Dermis microvascular lymphatic vessel endothelial cell (primary cell): ENCODE results near the gene TNFSF12. TPM values are rescaled to one million over a fixed set of nuclear protein-coding genes. Genes with fewer than 3 reads are reported as not detected.

Experiments used
- DNase-seq, 2 donors: peaks; one replicate each; pipeline versions ENCODE4 v3.0.0 to v3.0.0-alpha.2; 2010; ENCODE audit warnings: low read depth in 2 of 2
- total RNA-seq: library from RNA; depleted of rRNA; stranded (reverse); fragments of >200 nt; gene quantifications from 2 replicates; pipeline ENCODE4 v1.2.1, GENCODE V29; 2014

Gene TNFSF12
- total RNA-seq, 1 donor from 2014 or later = 4.7 TPM

GRCh38 chr17:7563115-7563869, 14.4 kb downstream of the TNFSF12 start:
- no peak for DNase-seq

GRCh38 chr17:7569571-7569970, 20.7 kb downstream of the TNFSF12 start:
- no peak for DNase-seq

DNA sequence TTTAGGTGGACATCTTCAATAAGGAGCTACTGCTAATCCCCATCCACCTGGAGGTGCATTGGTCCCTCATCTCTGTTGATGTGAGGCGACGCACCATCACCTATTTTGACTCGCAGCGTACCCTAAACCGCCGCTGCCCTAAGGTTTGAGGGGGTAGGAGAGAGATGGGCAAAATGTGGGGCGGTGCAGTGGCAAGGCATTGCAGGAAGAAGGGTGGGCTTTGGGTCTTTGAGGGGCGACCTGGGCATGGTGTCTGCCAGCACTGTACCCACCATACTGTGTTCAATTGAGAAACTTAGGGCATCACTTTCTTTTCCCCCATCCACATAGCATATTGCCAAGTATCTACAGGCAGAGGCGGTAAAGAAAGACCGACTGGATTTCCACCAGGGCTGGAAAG, 21.5 kb downstream of the TNFSF12 start:
- DNase-seq = no peak

DNA sequence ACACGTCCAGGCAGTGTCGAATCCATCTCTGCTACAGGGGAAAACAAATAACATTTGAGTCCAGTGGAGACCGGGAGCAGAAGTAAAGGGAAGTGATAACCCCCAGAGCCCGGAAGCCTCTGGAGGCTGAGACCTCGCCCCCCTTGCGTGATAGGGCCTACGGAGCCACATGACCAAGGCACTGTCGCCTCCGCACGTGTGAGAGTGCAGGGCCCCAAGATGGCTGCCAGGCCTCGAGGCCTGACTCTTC, 23.4 kb downstream of the TNFSF12 start:
- no peak for DNase-seq

DNA sequence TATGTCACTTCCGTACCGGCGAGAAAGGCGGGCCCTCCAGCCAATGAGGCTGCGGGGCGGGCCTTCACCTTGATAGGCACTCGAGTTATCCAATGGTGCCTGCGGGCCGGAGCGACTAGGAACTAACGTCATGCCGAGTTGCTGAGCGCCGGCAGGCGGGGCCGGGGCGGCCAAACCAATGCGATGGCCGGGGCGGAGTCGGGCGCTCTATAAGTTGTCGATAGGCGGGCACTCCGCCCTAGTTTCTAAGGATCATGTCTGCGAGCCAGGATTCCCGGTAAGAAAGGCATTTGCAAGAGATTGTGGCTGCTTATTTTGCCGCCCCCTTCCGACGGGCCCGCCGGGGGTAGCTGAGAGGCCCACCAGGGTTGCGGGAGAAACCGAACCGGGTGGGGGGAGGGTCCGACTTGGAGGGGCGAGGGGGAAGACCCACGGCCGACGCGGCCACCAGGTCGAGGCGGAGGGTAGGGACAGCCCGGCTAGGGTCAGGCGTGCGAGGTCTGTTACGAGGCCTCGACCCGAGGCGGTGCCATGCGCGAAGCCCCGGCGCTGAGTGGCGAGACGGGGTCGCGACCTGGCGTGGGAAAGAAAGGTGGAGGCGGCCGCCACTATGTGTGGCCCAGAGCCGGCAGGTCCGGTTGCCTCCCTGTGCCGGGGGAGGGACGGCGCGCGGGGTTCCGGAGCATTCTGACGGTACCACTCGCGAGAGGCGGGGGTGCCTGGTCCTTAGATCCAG, 23.9 kb downstream of the TNFSF12 start:
- DNase-seq = peak; percentile 99 to 100

DNA sequence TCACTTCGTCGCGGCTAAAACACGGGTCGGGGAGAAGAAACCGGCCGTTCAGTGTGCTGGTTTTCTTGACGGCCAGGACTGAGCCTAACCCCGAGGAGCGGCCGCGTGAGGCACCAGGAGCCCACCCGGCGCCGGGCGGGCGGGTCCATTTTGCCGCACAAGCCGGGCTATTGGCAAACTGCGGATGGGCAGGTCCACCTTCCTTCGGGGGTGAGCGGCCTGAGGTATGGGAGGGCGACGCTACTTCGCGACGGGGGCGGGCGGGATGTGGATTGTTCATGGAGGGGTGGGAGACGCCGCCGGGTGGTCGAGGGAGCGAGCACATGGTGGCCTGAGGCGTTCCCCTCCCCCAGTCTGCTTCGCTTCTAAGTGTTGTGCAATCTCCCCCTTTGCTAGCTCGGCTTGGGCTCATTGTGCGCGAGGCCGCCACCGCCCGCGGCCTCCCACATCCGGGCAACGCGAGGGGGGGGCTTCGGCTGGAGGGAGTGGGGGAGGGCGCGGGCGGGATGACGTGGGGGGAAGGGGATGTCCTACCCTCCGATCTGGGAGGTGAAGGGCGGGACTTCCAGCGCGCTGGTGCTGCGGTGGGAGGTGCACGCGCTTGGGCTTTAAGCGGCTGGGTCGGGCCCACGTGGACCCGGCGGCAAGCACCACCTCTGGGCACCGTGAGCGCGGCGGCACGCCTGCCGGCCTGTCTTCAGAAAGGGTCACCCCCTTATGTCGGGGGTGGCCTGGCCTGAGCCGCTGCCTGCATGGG, 24.6 kb downstream of the TNFSF12 start:
- DNase-seq = peak; percentile 89 to 94

DNA sequence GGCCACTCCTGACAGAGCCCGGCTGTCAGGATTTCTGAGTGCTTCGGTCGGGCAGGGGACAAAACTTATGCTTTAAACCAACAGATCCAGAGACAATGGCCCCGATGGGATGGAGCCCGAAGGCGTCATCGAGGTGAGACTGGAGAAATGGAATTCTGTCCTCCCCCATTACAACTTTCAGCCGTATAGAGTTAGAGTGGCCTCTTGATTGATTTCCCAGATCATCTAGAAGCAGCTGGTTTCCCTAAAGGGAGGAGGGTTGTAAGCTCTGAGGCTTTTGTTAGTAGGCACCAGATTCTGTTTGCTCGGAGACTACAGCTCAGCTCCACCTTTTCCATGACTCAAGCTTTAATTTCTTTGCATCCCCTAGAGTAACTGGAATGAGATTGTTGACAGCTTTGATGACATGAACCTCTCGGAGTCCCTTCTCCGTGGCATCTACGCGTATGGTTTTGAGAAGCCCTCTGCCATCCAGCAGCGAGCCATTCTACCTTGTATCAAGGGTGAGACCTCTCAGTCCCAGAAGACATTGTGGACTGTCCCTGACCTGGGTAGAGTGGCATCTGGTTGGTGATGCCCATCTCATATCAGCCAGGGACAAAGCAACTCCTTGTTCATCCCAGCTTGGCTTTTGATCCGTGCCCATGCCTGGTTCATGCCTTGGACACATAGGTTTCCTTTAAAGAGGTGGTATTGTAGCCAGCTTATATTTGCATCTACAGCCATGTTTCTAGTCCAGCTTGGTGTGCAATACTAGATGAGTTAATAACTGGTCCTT, 25.5 kb downstream of the TNFSF12 start:
- no peak for DNase-seq

GRCh38 chr17:7575481-7575883, 26.6 kb downstream of the TNFSF12 start:
- no peak for DNase-seq

GRCh38 chr17:7575959-7576358, 27.1 kb downstream of the TNFSF12 start:
- DNase-seq = no peak

DNA sequence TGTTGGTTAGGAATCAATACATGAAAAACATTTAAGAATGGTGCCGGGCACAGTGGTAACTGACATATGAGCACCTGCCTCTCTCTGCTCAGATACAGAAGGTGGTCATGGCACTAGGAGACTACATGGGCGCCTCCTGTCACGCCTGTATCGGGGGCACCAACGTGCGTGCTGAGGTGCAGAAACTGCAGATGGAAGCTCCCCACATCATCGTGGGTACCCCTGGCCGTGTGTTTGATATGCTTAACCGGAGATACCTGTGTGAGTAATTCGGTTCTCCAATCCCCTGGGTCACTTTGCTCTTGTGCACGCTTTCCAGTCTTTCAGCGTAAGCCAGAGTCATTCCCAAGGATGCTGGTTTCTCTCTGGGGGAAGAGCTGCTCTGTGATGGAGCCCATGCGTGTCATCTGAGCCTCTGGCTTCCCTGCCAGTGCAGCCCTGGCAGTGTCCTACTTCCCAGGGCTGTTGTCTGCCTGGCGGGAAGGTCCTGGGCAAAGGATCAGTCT, 27.6 kb downstream of the TNFSF12 start:
- no peak for DNase-seq

DNA sequence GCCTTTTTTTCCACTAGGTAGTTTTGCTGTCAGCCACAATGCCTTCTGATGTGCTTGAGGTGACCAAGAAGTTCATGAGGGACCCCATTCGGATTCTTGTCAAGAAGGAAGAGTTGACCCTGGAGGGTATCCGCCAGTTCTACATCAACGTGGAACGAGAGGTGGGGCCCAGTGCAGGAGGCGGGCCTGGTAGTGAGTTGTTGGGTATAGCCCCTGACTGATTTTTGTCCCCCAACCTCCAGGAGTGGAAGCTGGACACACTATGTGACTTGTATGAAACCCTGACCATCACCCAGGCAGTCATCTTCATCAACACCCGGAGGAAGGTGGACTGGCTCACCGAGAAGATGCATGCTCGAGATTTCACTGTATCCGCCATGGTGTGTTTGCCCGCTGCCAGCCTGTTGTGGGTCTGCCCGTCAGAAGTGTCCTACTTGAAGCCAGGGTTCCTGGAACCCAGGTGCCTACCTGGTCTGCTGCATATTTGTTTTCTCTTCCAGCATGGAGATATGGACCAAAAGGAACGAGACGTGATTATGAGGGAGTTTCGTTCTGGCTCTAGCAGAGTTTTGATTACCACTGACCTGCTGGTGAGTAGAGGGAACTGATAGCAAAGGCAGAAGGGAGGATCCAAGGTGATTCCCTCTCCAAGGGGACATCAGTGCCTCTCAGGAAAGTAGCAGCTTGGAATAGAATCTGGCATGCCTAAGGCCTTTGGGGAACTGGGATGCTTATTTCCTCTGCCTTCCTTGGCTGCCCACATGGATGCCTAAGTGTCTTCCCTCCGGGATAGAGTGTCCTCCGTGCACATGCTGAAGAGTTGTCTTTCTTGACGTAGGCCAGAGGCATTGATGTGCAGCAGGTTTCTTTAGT, 28.7 kb downstream of the TNFSF12 start:
- no peak for DNase-seq

GRCh38 chr17:7579001-7579833, 30.4 kb downstream of the TNFSF12 start, which contains the start of gene CD68:
TSS of gene CD68 (plus strand) at chr17:7579638. CDS start at chr17:7579678, 40 bp downstream.
- peak; percentile 79 to 91 for DNase-seq

- DNase-seq = no peak
These were observed 31.2 kb downstream of the TNFSF12 start for GRCh38 chr17:7579834-7580603.

- no peak for DNase-seq
These were observed 32.0 kb downstream of the TNFSF12 start for GRCh38 chr17:7580604-7581575.

- DNase-seq = no peak
These were observed 33.8 kb downstream of the TNFSF12 start for GRCh38 chr17:7582396-7583252.

DNA sequence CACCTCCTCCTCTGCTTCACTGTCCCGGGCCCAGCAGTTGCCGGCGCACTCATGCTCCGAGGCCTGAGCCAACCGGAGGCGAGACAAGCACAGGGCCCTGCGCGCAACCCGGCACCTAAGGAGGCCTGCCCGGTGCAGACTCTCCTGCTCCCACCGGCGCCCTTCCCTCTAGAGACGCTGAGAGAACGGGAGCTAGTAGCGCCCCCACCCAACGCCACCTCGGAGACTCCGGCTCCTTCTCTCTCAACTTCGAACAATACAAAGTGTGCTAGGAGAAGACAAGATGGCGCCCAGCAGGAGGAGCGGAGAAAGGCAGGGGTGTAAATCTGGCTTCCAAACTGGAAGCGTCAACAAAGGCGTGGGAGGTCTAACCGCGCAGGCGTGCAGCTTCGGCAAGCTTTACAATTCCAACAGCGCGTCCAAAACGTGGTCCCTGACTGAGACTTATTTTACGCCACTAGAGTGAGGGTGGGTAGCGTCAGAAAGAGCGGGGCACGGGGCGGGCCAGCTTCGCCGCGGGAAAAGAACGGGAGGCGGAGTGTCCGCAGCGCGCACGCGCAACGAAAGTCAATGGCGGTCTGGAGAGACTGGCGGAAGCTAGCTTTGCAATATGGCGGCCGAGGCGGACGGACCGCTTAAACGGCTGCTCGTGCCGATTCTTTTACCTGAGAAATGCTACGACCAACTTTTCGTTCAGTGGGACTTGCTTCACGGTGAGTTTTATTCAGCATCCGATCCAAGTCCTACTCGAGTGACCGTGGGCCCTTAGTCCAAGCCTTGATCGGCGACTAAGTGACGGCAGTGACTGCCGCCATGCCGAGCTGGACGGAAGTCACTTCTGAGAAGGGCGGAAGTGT, 34.6 kb downstream of the TNFSF12 start, which contains the start of gene MPDU1:
Gene MPDU1, plus strand, starts transcription at position 600 of the 857 bp plus-strand sequence. Its CDS starts 11 bp downstream, at position 611.
- DNase-seq = peak; percentile 90 to 96
